Kasumi-1 (cell line): ENCODE measurements around the gene GRIN2A.

Source experiments
- DNase-seq, 2 experiments: peaks; one replicate each; lab custom pipeline; 2025; lab: John Stamatoyannopoulos, UW

Gene GRIN2A

DNA sequence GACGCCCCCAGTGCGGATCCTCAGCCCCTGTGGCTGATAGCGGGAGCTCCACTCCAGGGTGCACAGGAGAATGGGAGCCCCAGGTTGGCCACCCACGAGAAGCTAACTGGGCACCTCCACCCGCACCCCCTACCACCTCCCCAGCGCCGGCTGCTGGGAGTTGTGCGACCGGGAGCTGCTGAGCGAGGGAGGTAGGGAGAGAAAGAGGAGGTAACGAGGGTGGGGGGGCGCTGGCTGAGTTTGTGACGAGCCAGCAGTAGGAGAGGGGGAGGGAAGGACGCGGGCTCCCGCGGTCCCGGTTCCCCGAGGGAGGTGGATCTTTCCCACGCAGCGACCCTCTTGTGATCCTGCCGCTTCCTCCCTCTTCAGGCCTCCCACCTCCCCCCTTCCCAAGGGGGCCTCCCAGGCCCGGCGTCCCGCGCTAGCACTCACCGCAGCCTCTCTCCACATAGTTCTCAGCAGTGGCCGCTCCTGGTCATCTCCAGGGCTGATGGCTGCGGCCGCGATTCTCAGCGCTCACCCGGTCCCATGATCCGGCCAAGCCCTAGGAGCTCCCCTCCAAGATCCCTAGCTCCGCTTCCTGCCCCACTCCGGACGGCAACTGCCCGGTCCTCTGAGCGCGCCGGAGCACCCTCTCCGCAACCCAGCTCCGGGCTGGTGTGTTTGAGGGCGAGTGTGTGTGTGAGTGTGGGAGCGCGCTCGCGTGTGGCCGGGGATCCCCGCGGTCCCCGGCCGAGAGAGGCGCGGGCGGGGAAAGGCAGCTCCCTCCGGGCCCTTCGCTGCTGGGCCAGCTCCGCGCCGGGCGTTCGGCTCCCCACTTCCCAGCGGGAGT lies at the start of gene GRIN2A:
GRIN2A (minus strand) TSS at position 207 of the 832 bp plus-strand sequence. CDS start 2,017 bp downstream, outside the sequence.
- DNase-seq, result no peak

DNA sequence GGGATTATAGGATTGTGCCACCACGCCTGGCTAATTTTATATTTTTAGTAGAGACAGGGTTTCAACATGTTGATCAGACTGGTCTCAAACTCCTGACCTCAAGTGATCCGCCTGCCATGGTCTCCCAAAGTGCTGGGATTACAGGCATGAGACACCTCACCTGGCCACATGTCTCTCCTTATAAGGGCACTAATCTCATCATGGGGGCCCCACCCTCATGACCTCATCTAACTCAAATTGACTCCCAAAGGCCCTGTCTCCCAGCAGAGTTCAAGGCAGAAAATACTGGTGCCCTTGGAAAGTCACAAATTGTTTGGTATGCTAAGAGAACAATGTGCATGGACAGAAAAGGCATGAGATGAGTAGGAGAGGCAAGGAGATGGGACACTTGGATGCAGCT lies 49.3 kb upstream of the GRIN2A start:
- DNase-seq, result no peak

DNA sequence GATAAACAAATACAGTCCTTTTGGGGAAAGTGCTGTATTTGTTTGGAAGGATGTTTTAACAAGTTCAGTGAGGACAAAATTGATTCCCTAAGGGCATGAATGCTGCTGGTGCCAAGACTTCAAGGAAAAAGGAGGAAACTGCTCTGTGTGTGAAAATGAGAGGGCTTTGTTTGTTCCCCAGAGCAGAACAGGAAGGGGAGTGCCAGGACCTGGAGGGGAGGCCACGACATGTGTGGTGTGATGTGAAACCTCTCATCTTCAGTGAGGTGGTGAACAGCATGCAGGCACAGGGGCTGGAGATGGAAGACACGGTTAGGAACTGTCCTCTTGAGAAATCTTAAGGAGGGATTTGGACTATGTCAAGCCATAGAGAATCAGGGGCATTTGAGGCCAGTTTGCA lies 46.6 kb upstream of the GRIN2A start:
- DNase-seq, result no peak

DNA sequence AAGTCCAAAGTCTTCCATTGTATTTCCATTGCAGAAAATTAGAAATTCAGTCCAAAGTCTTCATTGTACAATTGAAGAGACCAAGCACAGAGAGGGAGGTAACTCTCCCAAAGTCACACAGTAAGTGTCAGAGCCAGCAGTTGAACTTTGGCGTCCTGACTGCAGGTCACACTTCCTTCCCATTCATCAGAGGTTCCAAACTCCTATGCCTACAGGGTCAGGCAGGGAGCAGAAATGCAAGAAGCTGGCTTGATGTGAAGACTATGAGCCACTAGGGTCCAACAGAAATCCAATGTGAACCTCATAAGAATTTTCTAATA lies 44.7 kb upstream of the GRIN2A start:
- no peak for DNase-seq

DNA sequence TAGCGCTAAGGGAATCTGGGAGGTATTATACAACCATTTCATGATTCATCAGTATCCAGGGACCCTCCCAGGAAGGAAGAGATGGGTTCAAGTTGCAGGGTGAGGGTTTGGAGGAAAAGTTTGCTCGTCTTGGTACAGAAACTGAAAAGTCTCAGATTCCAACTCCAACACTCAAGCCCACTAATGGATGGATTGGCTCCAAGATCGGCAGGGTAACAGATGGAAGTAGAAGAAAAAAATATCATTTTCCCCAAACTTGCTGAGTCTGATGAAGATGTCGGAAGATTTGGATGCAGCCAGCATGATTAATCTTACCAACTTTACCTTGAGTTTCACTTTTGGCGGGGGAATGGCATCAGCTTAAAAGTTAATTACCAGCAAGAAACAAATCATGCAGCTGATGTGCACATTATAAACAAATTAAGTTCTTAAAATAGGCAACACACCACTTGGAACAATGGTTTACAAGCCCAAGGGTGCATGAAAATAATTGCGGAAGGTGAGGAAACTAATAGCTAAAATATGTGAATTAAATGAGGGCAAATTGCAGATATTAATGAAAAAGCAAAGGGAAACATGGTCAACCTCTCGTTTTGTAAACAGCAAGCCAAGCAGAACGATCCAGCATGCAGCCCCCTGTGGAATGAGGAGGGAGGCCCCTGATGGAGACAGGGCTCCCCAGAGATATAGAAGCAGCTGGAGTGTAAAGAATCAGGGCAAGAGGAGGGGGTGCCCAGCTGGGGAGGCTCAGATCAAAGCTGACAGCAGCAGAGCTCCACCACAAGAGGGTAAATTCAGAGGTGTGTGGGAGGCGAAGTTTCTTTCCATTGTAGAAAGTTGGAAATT lies 44.1 kb upstream of the GRIN2A start:
- no peak for DNase-seq

DNA sequence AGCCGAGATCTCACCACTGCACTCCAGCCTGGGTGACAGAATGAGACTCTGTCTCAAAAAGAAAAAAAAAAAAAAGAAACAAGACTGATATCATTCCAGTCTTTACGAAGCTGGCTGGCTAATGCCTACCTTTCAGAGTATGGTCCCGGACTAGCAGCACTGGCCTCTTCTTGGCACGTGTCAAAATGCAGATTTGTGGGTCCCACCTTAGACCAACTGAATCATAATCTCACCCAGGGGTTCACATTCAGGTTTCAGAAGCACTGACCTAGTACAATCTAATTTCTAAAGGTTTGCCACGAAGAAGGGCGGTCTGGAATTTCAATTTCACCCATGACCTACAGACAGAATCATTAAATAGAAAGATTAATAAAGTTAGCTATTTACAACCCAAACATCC lies 43.4 kb upstream of the GRIN2A start:
- DNase-seq, result no peak

DNA sequence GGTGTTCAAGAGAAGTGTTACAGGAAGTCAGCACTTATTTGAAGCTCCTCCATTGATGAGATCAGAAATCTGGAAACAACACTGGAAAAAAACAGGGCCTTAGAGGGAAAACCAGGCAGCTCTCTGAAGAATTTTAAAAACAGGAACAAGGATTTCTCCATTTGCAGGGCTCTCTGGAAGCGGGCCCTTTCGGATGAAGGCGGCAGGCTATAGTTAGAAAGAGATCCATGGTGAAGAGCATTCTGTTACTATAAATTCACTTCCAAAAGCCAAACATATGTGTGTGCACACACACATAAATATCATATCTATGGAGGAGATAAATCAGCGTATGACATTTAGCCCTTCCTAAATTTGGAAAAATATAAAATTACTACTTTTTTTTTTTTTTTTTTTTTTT lies 42.6 kb upstream of the GRIN2A start:
- no peak for DNase-seq

DNA sequence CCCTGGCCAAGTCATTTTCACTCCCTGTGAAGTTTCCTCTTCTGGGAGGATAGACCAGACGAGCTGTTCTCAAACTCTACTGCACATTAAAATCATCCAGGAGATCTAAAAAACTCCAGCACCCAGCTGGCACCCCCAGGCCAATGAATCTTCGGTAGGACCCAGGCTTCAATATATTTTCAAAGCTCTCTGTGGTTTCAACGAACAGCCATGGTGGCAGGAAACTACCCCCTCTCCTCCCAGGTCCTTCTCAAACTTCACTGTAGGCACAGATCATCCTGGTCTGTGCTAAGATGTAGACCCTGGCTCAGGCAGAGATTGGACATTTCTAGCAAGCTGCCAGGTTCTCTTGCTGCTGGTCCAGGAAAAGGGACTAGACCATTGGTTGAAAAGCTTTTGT lies 38.7 kb upstream of the GRIN2A start:
- no peak for DNase-seq

DNA sequence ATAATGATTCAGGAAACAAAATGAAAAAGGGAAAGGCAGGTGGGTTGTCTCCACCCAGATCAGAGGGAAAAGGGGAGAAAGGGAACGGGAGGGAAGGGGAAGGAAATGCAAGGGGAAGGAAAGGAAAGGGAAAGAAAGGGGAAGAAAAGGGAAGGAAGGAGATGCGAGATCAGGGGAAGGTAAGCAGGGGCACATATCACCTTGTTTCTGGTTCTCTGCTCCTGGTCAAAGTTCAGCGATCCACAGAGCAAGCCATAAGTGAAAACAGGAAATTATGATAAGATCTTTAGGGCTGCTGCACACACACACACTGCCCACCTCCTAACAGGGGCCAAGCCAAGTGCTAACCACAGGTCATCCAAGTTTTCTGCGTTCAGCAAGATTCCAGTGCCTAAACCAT lies 37.5 kb upstream of the GRIN2A start:
- DNase-seq, result no peak

DNA sequence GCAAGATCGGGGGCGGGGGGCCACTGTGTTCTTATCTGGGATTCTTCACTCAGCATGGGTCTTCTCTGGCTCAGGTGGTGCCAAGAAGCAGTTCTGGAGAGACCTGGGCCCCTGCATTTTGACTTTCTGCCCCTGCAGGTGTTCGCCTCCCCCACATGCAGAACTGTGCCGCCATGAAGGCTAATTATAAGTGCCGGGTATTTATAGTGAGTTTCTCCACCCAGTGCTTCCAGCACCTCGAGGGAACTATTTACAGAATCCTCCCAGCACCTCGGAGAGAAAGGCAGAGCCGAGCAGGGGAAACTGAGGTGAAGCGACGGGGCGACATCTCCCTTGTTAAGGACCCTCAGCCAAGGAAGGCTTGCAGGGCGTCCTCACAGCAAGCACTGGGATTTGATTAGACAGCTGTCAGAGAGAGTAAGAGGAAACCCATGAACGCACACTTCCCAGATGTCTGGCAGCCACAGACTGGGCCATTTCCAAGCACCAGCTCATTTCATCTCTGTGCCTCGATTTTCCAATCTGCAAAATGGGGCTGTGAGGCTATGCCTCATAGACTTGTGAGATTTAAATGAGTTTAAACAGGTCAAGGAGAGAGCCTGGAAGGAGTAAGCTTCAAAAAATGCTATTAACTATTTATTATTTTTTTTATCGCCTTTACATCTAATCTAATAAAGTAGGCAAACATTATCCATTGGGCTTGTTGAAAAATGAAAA lies 36.4 kb upstream of the GRIN2A start:
- no peak for DNase-seq

DNA sequence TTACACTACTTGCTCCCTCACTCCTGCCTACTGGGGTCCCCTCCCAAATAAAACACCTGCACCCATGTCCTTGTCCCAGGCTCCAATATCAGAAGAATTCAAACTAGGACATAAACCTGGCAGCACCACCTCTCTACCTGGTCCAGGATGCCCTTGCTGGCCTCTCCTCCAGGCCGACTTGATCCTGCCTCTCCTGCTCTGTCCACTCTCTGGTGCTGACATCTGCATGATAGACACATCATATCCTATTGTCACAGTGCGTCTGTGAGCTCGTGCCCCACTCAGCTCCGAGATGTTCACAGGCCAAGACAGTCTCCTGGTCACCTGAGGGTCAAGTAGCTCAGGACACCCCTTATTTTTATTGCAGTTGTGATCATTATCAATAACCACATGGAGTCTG lies 31.5 kb upstream of the GRIN2A start:
- DNase-seq, result no peak

DNA sequence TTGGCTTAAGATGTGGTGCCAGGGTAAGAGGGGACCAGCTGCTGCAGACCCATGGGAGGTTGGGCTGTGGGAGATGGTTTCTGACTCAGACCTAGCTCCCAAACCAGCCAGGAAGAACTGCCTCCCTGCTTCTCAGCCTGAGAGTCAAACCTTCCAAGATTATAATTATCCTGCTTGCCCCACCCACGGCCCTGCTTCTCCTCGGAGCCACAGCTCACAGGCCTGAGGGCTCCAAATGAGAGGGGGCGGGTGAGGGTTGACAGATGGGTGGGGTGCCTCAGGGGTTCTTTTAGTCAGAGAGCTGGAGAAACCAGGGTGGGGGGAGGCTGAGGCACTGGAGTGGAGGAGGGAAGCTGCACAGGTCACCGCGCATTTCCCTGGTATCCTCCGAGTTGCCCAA lies 28.7 kb upstream of the GRIN2A start:
- no peak for DNase-seq

DNA sequence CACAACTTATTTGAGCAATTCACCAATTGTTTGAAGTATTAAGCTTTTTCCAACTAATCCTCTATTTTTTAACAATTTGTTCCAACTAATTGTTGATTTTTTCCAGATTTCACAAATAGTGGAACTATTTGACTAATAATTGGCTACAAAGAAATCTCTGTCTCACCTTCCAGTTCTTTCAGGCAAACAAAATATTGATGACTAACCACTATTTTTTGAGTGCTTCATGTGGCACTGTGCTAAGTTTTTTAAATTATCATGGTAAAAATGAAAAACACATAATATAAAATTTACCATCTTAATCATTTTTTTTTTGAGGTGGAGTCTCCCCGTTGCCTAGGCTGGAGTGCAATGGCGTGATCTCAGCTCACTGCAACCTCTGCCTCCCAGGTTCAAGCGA lies 24.6 kb upstream of the GRIN2A start:
- DNase-seq, result no peak

DNA sequence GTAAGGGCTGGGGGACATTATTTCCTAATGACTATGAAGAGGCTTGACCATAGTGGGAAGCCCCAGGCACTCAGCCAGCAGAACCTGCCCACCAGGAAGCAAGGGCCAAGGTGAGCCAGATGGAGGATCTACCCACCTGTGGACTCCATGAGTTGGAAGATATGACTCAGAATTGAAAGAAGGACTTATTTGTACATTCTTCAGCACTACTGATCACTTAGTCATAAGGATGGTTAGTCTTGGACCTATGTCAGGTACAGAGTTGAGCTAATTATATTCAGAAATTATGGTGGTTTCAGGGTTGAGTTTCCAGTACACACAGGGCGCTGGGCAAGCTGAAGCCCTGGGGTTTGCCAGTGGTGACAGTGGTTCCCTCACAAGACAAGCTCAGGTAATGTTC lies 24.0 kb upstream of the GRIN2A start:
- no peak for DNase-seq

DNA sequence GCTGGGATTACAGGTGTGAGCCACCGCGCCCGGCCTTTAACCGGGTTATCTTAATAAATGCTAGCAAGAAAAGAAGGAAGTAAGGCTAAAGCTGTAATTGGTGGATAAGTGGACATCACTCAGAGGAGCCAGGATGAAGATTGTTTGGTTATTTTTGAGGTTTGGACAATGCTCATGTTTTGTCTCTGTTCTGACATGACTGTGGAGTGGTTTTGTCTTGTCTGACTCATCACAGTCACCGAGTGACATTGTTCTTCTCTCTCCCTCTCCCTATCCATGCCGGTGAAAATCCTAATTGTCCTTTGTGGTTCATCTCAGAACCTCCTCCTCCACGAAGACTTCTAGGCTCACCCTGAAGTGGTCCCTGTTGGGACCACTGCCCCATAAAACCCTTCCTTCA lies 23.5 kb upstream of the GRIN2A start:
- no peak for DNase-seq

DNA sequence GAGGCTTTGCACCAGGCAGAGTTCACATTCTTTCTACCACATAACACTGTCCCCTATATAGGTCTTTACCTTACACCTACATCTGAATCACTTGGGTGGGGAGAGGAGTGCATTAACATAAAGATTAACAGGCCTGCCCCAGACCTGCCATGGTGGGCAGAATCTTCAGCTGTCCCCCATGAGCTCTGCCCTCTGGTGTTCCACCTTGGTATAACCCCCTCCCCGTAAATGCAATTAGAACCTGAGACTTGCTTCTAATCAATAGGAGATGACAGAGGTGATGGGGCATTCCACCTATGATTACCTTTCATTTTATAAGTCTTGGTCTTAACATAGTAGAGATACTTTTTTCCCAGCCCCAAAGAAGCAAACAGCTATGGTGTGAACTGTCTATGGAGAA lies 20.4 kb upstream of the GRIN2A start:
- no peak for DNase-seq

DNA sequence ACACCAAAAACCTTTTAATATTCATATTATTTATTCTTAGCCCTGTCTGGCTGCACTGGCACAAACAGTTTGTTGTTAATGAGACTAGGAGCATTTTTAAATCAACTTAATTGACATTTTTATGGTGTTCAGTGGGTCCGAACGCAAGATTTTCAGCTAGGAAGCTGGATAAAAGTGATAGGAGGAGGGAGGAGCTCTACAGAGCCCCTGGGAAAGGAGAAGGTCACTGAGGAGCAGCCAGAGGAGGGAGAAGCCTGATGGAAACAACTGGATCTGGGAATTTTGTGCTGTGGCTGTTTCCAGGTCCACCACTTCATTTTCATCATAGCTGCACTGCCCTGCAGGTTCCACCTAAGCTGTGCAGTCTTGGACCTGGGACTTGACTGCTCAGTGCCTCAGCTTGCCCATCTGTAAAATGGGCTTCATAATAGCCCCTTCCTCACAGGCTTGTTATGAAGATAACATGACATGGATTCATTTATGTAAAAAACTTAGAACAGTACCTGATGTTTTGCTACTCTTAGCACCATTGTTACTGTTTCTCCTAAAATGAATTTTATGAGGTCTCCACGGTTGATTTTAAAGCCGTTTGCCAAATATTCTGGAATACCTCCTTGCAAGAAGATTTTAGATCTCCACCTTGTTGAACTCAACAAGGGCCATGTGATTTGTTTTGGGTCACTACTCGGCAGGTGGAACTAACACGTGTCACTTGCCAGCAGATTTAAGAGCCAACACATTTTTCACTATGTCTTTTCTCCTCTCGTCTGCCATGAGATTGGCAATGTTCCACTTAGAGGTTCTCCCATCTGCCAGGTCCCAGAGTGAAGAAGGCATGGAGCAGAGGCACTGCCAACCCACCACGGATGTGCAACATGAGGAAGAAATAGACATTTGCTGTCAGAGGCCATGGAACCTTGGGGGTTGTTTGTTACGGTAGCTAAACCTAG lies 18.7 kb upstream of the GRIN2A start:
- DNase-seq, result no peak

DNA sequence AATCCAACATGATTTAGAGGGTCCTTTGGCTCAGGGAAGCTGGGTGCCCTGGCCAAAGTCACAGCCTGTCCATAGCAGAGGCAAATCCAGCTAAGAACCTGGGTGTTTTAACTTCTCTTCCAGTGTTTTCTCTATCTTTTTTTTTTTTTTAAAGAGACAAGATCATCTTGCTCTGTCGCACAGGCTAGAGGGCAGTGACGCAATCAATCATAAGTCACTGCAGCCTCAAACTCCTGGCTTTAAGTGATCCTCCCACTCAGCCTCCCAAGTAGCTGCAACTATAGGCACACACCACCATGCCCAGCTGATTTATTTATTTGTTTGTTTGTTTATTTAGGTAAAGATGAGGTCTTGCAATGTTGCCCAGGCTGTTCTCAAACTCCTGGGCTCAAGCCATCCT lies 14.8 kb upstream of the GRIN2A start:
- no peak for DNase-seq

DNA sequence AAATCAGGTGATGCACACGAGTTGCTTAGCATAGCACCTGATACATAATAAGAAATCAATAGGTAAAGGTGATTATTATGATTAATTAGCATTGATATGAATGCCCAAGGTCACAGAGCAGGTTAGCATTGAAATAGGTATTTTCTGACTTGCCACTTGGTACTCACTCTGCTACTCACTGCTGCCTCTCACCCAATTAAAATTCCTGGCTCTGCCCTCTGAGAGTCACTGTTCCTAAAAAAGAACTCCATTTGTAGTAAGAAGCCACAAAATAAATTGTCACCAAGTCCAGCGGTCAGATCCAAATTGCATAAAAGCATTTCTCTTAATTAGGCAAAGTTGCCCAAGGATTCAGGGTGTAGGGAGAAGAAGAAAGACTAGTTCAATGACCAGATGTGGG lies 8.9 kb upstream of the GRIN2A start:
- no peak for DNase-seq

DNA sequence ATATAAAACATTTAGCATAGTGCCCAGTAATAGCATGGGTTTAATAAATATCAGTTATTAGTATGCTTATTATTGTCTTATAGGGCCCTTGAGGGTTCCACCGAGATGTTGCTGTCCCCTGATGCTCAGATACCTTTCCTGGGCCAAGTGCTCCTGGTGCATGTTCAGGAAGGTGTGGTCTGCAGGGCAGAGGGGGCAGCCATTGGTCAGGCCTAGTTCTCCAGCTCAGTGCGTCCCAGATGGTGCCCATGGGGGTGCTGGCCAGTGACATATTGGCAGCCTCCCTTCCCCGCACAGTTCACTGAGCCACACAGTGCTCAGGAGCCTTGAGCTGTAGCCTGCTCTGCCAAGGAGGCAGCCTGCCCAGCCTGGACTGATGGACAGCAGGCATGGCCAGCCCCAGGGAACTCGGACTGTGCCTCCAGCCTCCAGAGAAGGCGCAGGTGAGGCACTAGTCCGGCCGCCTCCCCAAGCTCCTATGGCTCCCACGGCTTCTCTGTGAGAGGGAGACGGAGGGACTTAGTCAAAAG lies 7.7 kb upstream of the GRIN2A start:
- no peak for DNase-seq

DNA sequence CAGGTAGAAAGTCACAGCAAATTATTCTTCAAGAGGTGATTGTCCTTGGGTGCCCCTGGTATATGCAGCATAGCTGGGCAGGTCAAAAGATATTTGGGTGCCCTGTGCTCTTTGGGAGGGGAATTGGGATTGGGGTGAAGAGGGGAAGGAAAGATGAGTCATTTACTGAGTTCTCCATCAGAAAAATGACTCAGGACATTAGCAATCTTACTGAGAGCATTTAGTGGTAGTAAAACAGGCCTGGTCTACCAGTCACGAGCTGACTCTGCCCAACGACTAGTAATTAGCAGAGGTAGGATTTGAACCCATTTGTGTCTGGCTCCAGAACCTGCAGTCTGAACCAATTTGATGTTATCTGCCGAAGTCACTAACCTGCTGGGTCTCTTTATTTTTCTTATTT lies 6.0 kb upstream of the GRIN2A start:
- no peak for DNase-seq
